ENCODE data around the gene RELA.
A peak's percentile ranks its signal among the peaks of the same experiment; 100 is the strongest.
"Not testable (repeated sequence)": the region's sequence is repeated elsewhere in the genome, so short reads cannot be mapped to it uniquely, and the experiment has no call there.

RELA gene

DNA sequence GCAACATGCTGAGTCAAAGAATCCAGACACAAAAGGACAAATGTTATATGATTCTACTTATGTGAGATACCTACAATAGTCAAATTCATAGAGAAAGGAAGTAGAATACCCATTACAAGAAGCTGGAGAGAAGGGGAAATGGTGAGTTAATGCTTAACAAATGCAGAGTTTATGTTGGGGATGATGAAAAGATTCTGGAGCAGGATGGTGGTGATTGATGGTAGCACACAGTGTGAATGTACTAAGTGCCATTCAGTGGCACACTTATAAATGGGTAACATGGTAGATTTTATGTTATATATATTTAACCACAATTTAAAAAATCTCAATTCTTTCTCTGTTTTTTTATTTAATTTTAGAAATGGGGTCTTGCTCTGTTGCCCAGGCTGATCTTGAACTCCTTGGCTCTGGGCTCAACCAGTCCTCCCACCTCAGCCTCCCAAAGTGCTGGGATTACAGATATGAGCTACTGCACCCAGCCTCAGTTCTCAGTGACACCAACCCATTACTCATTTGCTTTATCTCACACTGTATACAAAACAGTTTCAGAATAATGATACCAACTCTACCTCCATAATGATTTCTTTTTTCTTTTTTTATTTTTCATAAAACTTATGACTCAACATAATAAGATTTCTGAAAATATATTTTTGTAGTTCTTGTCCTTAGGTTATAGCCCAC lies 9.6 kb upstream of the RELA start:
- DNase-seq (ENCODE audit: low read depth) = no peak

DNA sequence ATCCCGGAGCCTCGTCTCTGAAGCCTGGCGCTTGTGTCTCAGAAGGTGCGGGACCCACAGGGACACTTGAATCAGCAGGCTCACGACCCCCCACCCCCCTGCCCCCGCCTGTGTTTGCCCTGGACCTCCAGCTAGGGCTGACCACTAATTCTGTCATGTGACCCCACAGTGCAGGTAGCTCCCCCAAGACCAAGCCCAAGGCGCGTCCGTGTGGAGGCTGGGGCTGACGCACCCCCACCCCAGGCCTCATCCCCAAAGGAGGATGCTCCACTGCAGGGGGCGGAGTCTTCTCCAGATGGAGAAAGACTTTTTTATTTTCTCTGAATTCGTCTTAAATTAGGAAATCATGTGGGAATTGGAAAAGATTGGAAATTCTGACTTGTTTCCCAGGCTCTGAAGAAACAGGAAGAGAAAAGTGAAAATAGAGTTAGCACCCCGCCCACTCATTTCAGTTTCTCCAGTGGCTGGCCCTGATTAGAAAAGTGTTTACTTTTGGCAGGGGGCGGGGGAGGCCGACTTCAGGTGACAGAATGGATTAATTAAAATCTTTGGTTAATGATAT lies 1.0 kb upstream of the RELA start:
- peak; percentile 32 for DNase-seq (ENCODE audit: low read depth)

DNA sequence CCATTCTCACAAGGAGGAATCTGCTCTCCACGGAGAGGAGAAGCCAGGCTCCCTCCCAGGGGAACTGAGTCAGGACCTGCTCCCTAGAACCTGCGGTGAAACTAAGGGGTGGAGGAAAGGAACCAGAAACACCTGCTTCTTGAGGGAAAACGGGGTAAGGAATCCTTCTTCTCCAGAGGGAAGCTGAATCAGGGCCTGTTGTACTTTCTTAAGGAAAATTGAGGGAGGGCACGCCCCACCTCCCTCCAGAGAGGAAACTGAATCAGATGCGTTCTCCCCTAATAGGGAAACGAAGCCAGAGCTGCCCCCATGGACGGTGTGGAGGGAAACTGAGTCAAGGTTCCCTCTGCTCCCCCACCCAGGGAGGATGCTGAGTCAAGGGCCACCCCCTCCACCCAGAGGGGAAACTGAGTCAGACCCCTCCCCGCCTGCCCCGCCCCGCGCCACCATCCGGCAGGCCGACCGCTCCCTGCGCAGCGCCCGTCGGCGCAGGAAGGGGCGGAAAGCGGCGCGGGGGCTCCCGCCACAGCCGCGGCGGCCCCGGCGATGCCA lies 393 bp downstream of the RELA start:
- DNase-seq (ENCODE audit: low read depth) = no peak

DNA sequence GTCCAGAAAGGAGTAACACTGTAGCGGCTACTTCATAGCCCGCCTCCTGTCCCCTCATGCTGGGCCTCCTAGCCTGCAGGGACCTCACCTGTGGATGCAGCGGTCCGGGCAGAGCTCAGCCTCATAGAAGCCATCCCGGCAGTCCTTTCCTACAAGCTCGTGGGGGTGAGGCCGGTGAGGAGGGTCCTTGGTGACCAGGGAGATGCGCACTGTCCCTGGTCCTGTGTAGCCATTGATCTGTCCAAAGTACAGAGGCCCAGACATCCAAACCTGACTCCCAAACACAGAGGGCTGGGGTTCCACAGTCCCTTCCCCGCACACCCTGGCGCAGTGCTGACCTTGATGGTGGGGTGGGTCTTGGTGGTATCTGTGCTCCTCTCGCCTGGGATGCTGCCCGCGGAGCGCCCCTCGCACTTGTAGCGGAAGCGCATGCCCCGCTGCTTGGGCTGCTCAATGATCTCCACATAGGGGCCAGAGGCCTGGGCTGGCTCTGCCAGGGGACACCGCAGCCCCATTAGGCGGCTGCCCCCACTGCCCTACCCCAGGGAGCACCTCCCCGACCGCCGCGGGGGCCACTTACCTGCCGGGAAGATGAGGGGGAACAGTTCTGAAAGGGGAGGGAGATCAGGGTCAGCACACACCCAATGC lies 993 bp downstream of the RELA start:
- DNase-seq (ENCODE audit: low read depth) = no peak

DNA sequence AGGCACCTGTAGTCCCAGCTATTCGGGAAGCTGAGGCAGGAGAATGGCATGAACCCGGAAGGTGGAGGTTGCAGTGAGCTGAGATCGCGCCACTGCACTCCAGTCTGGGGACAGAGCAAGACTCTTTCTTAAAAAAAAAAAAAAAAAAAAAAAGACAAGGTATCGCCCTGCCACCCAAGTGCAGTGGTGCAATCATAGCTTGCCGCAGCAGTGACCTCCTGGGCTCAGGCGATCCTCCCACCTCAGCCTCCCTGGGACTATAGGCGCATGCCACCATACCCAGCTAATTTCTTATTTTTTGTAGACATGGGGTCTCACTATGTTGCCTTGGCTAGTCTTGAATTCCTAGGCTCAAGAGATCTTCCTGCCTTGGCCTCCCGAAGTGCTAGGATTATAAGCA lies 1.8 kb downstream of the RELA start:
- DNase-seq (ENCODE audit: low read depth) = not testable (repeated sequence)

DNA sequence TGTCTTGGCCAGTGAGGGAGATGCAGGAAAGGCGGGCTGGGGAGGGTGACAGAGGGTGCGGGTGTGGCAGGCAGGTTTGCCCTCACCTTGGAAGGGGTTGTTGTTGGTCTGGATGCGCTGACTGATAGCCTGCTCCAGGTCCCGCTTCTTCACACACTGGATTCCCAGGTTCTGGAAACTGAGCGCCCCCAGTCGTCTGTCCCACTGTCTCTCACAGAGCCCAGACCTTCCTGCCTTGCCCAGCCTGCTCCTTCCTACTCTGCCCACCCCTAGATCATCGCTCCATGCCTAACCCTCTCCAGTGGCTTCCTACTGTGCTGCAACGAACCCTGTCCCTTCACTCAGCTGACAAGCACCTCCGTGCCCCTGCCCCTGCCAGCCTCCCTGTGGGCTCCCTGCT lies 2.7 kb downstream of the RELA start:
- DNase-seq (ENCODE audit: low read depth) = no peak

DNA sequence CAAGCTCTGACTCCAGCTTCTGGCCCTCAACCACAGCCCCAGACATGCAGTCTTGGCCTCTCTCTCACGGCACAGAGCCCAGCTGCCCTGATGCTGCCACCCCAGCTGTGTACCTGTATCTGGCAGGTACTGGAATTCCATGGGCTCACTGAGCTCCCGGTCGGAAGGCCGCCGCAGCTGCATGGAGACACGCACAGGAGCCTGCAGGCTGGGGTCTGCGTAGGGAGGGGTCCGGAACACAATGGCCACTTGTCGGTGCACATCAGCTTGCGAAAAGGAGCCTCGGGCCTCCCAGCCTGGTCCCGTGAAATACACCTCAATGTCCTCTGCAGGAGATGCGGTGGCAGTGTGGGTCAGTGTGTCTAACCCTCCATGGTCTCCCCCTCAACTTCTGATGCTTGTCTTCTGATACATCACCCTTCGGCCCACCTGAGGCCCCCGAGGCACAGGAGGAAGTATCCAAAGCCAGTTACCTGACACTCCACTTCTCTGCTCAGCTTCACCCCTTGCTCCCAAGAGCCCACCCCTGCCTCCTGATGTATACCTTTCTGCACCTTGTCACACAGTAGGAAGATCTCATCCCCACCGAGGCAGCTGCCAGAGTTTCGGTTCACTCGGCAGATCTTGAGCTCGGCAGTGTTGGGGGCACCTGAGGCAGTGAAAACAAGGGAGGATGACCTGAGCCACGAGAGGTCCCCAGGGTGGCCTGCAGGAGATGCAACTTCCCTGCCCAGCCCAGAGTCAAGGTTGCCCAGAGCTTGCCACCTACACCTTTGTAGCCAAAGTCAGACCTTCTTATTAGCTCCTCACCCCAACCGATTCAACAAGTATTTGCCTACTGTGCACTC lies 4.3 kb downstream of the RELA start:
- DNase-seq (ENCODE audit: low read depth) = no peak

DNA sequence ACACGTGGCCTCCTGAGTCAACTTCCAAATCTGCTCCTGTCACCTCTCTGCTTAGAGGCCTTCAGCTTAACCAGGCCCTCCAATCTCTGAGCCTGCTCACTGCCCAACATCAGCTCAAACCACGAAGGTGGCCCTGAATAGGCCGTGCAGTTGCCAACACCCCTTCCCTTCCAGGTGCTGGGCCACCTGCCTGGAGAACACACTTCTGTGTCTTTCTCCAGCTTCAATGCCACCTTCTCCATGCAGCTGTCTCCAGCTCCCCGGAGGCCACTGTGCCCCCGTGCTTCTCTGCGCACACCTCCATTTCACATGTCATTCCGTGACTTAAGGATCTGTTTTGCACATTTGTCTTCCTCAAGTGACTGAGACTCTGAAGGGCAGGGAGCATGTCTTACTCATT lies 5.3 kb downstream of the RELA start:
- DNase-seq (ENCODE audit: low read depth) = no peak

DNA sequence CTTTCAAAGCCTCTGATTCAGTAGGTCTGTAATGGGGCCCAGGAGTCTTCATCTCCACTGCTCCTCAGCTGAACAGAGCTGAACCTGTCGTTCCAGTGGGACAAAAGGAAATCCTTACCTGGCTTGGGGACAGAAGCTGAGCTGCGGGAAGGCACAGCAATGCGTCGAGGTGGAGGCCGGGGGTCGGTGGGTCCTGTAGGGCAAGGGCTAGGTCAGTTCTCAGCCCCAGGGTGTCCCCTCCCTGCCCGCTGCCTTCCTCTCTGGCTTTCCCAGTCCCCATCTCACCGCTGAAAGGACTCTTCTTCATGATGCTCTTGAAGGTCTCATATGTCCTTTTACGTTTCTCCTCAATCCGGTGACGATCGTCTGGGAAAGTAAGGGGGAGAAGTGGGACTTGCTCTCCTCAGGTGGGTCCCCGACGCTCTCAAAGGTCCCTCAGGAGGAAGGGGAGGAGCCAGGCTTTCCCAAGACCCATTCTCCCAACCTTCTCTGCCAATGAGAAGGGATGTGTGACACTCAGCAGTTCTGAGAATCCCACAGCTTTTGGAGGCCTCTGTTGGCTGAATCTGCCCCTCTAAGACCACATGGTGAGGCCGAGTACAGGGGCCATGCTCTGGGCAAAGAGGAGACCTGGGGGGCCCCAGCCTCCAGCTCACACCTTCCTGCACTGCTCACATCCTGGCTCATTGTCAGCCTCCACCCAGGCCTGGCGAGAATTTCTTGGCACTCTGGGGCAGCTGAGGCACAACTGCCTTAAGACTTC lies 7.0 kb downstream of the RELA start:
- DNase-seq (ENCODE audit: low read depth) = no peak

DNA sequence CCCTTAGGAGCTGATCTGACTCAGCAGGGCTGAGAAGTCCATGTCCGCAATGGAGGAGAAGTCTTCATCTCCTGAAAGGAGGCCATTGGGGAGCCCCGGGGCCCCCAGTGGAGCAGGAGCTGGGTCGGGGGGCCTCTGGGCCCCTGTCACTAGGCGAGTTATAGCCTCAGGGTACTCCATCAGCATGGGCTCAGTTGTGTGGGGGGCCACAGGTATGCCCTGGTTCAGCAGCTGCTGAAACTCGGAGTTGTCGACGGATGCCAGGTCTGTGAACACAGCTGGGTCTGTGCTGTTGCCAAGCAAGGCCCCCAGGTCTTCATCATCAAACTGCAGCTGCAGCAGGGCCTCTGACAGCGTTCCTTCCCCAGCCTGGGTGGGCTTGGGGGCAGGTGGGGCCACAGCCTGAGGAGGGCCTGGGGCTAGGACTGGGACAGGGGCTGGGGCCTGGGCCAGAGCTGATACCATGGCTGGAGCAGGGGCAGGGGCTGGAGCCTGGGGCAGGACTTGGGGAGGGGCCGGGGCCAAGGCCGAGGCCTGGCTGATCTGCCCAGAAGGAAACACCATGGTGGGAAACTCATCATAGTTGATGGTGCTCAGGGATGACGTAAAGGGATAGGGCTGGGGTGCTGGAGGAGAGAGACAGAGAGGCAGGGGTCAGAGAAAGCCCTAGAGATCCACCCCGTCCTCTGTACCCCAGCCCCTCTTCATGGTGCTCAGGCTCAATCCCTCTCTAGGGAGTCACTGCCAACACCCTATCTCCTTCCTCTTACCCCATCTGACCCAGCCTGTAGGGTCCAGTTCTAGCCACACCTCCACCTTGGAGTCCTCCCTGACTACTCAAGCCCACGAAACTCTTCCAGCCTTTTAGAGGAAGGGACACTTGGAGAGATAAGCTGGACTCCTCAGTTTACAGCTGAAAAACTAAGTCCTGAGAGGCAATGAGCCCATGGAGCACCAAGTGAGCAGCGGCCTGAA lies 8.1 kb downstream of the RELA start:
- DNase-seq (ENCODE audit: low read depth) = no peak

DNA sequence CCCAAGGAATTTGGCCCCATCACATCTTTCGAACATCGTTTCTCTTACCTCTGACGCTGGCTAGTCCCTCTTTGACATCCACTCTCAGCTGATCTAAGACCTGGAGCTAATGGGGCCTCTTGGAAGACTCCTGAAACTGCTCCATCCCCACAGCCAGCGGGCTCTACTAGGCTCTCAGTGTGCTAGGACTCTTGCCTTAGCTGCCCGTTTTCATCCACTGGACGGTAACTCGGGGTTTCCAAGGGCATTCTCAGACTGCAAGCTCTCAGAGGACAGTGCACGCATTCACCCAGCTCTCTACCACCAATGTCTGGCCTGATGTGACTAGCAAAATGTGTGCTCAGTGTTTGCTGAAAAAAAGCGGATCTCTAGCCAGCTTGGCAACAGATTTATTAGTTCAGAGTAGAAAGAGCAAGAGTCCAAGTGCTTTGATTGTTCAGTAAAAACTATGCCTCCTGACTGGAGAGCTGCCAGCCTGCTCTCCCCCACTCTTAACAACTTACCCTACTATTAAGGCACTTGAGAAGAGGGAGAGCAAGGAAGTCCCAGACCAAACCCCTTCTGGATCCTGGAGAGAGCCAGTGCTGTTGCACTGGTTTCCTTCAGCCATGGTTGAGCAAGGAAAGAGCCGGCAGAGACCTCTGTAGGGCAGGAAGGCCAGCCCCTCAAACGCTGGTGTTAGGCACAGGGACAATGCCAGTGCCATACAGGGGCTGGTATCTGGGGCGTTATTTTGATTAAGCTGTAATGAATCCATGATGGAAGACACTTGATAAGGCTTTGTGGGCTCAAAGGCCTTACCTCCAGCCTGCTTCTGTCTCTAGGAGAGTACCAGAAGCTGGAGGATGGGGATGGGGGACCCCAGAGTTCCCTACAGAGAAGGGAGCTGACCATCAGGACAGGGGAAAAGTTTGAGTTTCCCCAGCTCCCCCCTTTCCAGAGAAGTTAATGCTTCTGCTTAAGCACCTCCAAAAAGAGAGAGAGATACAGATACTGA lies 9.2 kb downstream of the RELA start:
- no peak for DNase-seq (ENCODE audit: low read depth)

DNA sequence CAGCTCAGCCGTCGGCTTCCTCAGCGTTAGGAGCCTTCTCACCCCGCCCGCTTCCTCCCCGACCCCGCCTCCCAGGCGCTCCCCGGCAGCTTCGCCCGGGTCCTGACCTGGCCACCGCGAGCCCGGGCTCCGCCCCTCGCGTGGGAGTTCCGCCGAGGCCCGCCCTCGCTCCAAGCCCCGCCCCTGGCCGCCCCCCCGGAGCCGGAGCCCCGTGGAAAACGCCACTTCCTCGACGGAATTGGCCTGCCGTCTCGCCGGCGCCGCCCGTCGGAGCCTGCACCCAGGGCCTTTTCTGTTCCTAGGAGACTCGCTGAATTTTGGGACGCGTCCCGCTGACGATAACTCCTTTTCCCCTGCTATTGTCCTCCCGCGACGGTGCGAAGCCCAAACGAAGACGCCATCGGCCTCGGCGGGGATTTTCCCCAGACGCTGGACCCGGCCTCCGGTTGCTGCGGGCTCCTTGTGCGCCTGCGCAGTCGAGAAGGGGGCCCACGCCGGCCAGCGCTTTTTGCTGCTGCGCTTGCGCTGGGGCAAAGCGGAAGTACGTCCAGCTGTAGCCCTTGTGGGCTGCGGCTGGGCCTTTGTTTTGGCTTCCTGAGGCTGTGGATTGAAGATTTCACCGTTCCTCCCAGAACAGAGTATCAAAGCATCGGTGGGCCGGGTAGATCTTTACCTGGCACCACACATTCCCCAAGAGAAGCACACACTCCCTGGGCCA lies 10.0 kb downstream of the RELA start:
- peak; percentile 94 for DNase-seq (ENCODE audit: low read depth)

DNA sequence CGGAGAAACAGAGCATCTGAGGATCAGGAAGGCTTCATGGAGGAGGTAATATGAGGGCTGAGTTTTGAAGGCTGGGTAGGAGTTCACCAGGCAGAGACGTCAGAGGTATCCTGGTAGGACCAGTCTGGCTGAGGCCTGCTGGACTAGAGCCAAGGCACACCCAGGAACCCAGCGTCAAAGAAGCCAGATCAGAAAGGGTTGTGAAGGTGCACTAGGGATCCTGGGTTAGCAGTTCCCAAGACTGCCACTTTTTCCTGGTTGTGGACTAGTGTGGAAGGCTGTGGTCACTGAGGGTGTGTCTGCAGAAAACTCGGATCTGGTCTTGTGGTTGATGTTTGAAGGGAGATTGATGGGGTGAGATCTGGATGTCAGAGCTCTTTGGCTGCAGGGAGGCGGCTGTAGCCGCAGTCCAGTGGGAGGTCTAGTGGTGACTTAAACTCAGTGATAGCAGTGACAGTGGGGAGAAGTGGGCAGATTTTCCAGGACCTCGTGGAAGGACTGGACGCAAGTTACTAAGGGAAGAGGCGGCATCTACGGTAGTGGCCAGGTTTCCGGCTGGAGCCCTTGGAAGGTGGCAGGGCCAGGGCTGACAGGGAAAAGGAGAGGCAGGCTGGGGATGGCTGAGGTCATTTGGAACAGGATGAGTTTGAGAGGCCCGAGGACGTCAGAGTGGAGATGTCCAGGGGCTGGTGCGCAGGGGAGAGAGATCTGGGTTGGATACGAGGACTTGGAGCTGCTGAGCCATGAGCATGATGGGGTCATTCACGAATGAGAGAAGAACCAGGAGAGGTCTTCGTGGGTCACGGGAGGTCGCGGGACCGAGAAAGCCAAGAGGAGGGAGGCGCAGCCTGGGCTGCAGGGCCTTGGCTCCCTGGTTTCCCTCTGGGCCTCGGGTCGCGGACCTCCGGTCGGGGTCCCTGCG lies 10.9 kb downstream of the RELA start:
- no peak for DNase-seq (ENCODE audit: low read depth)

DNA sequence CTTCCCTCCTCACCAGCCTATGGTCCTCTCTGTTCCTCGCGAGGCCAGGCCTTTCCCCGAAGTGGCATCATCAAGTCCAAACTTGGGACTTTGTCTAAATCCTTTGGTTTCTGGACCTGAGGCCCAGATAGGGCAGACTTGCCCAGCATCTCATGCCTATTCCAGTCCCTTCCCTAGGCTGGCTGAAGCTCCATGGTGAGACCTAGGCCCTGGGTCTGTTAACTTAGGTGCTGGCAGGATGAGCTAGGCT lies 11.5 kb downstream of the RELA start:
- no peak for DNase-seq (ENCODE audit: low read depth)

DNA sequence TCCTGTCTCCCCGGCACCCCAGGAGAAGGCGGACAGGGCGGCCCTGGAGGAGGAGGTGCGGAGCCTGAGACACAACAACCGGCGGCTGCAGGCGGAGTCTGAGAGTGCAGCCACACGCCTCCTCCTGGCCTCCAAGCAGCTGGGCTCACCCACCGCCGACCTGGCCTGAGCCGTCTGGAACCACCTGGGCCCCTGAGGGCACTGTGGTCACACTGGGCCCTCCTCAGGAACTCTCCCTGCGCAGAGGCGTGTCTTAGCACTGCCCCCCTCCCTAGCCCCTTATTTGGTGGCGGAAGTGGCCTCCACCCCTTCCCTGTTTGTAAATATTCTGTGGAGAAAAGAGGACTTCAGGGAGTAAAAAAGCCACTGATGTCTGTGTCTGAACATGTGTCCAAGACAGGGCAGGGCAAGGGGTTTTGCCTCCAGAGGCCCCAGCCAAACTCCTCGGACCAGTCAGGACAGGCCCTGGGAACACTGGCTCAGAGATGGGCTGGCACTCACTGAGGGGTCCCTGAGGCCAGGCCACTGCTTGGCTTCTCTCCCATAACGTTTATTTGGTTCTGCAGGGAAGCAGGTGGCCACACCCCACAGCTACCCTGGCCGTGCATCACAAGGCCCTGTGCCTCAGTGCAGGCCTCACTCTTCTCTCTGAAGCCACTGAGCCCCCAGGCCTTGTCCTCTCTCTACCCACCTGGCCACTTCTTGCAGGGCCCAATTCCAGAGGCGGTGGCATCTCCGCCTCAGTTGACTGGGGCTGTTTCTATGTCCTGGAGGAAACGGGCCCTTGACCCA lies 12.0 kb downstream of the RELA start:
- DNase-seq (ENCODE audit: low read depth) = no peak

DNA sequence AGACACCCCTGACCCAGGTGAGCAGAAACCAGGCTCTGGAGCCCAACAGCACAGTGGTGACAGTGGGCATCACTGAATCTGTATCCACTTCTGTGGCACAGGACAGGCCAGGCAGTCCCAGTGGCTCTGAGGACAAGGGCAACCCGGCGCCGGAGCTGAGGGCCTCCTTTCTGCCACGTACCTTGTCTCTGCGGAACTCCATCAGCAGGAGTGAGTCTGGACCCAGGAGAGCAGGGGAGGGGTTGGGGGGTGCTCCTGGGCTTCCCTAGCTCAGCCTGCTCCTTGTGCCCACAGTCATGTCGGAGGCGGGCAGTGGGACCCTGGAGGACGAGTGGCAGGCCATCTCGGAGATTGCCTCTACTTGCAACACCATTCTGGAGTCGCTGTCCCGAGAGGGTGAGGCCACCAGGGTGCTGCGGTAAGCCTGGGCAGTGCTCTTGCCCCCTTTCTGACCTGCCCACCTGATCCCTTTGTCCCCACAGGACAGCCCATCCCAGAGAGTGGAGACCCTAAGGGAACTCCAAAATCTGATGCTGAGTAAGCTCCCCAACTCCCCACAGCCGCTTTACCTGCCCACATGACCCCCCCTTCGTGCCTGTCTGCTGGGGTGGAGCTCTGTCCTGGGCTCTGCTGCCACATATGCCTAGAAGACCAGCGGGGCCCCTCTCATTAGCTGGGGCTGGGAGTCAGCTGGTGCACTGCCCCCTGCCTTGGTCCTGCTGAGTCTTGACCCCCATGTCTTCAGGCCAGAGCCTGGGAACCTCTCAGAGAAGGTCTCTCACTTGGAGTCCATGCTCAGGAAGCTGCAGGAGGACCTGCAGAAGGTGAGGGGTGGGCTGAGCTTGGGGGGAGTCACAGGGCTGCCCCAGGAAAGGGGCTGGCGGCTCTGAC lies 12.8 kb downstream of the RELA start:
- no peak for DNase-seq (ENCODE audit: low read depth)
